Measurements from ENCODE around the gene TMEM259.

Gene TMEM259

DNA sequence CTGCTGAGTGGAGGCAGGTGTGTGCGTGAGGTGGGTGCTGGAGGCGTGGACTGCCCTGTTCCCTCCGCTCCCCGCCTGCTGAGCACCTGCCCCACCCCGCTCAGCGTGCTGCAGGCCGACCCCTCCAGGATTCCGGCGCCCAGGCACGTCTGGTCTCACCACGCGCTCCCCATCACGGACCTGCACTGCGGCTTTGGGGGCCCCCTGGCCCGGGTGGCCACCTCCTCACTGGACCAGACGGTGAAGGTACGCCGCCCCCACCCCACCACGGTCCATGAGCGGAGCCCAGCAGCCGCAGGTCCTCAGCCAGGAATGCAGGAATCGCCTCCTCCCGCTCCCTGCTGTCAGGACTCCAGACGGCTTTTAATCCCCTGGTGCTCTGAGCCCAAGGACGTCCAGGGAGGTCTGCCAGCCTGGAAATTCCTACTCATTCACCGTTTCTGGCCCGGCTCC, 30.8 kb downstream of the TMEM259 start:
- DNase-seq (ENCODE audit: low read depth in 1 of 2, low spot score in 1 of 2) = no peak

DNA sequence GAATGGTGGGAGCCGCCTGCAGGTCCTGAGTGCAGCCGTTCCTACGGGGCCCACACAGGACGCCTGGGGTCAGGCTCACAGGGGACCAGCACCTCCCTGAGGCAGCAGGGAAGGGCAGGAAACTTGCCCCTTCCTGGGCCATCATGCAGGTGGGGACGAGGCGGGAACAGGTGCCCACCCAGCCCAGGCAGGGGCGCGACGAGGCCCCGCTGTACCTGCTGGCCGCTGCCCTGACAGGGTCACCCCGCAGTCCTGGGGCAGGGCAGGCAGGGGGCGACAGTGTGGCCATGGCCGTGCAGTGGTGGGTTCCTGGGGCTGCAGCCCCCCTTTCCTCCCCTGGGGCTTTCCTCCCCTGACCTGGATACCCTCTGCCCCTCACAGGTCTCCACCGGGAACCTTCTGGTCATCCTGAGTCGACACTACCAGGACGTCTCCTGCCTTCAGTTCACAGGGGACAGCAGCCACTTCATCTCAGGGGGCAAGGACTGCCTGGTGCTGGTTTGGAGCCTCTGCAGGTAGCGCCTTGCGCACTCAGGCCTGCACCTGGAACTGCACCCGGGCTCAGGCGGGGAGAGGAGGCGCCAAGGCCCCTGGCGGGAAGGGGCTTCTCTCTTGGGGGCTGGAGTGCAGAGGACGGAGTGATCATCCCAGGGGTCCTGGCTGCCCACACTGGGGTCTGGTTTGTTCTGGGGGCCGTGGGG, 31.4 kb downstream of the TMEM259 start:
- no peak for DNase-seq (ENCODE audit: low read depth in 1 of 2, low spot score in 1 of 2)

DNA sequence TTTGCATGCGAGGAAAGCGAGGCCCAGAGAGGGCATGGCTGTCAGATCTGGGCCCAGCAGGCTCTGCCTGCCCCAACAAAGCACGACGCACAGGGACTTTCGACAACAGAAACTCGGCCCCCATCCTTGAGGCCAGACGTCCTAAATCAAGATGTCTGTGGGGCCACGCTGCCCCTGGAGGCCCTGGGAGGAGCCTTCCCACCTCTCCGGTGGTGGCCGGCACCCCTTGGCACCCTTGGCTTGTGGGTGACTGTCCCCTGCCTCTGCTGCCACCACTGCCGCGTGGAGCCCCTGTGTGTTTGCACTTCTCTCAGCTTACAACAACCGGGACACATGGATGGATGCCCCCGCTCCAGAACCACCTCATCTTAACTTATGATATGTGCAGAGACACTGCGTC, 32.4 kb downstream of the TMEM259 start:
- no peak for DNase-seq (ENCODE audit: low read depth in 1 of 2, low spot score in 1 of 2)

DNA sequence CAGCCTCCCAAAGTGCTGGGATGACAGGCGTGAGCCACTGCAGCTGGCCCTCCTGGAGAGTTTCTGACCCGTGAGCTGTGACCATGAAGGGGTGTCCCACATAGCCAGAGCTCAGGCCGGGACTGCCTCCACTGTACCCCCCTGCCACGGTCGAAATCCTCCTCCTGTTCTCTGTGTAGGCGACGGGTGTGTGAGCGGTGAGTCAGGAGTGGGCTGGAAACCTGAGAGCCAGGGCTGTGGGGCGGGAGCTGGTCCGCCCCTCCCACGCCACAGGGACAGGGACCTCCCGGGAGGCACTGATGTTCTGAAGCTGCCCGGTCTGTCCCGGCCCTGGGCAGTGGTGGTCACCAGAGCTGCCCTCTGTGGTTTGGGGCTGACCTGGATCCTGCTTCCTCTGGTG, 32.8 kb downstream of the TMEM259 start:
- DNase-seq (ENCODE audit: low read depth in 1 of 2, low spot score in 1 of 2) = no peak

DNA sequence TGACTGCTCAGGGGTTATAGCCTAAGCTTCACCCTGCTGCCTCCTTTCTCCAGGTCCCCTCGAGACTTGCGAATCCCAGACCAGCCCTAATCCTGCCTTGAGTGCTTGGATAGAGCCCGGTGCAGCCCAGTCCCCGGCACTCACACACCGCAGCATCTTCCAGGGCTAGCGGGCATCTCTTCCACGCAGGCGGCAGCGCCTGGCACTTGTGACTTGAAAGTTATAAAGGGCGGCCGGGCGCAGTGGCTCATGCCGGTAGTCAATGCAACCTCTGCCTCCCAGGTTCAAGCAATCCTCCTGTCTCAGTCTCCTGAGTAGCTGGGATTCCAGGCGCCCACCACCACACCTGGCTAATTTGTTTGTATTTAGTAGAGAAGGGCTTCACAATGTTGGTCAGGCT, 34.8 kb downstream of the TMEM259 start:
- DNase-seq (ENCODE audit: low read depth in 1 of 2, low spot score in 1 of 2) = no peak

DNA sequence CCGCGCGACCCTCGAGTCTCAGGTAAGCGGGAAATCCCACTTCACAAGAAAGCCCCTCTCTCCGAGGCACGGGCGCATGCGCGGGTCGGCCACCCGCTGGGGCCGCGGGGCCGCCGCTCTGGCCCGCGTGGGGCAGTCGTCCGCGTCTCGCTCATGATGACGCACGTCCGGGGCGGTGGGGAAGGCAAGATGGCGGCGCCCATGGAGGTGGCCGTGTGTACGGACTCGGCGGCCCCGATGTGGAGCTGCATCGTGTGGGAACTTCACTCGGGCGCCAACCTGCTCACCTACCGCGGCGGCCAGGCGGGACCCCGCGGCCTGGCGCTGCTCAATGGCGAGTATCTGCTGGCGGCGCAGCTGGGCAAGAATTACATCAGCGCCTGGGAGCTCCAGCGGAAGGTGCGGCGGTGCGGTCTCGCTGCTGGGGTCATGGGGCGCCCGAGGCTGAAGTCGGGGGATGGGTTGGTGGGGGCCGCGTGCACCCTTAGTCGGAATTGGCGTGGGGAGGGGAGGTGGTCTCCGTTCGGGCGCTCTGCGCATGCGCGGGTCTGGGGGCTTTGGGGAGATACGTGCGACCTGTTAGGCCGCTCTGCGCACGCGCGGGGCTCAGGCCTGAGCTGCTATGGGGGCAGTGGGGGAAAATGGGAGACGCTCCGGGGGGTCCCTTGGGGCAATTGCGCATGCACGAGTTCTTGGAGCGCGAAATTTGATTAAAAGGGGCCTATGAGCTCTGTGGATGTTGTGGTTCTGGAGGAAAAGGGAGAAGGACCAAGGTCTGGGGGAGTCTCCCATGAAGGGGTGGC, 36.6 kb downstream of the TMEM259 start, which contains the start of gene WDR18:
TSS of gene WDR18 (plus strand) at position 181 of the 803 bp plus-strand sequence. CDS start at position 190, 9 bp downstream.
- DNase-seq (ENCODE audit: low read depth in 1 of 2, low spot score in 1 of 2) = peak; percentile 73 to 86

DNA sequence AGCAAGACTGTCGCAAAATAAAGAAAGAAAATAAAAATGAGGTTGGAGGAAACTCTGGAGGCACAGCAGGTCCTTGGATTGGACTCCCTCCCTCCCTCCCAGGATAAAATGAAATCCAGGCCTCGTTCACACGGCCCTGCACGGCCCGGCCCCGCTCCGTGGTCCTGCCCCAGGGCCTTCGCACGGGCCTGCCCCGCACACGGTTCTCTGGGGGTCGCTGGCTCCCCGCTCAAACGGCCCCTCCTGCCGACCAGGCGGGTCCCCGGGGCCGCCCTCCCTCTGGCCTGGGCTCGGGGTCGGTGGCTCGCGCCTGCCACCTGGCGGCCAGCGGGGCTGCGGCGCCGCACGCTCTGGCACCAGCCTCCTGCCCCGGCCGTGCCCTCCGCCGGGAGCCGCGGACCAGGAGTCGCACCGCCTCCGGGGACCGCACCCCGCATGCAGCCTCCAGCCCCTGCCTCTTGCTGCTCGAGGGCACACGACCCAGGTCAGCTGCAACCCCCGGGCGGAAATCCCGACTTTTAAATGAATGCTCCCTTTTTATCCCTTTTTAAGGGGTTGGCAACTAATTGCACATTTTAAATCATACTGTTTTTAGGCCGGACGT, 38.3 kb downstream of the TMEM259 start:
- peak; percentile 52 to 69 for DNase-seq (ENCODE audit: low read depth in 1 of 2, low spot score in 1 of 2)

DNA sequence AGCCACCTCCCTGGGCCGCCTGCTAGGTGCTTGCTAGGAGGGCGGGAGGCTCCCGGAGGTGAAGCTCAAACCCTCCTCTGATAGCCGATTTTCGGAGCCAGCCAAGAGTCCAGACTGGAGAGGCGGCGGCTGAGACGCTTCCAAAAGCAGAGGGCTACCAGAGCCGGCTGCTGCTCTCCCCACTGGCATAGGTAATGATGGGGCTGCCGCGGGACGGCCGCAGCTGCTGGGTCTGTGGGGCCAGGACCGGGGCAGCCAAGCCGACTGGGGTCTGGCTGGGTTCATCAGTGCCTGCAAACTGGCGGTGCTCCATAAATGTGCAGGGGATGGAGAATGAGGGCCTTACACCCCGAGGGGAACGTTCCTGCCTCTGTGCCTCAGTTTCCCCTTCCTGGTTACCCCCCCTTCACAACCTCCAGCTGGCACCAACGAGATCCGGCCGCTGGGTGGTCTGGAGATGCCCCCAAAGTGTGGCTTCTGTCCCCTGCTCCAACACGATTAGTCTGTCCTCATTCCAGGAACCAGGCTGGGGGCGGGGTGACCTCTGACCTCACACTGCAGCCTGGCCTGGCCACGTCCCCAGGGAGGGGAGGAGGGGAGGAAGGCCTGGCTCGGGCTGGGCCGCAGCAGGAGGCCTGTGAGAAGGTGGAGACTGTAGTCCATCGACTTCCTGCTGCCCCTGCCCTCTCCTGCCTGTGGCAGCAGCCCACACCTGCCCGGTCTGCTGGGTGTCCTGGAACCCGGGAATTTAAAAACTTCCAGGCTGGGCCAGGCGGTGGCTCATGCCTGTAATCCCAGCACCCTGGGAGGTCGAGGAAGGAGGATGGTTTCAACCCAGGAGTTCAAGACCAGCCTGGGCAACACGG, 40.6 kb downstream of the TMEM259 start:
- no peak for DNase-seq (ENCODE audit: low read depth in 1 of 2, low spot score in 1 of 2)

DNA sequence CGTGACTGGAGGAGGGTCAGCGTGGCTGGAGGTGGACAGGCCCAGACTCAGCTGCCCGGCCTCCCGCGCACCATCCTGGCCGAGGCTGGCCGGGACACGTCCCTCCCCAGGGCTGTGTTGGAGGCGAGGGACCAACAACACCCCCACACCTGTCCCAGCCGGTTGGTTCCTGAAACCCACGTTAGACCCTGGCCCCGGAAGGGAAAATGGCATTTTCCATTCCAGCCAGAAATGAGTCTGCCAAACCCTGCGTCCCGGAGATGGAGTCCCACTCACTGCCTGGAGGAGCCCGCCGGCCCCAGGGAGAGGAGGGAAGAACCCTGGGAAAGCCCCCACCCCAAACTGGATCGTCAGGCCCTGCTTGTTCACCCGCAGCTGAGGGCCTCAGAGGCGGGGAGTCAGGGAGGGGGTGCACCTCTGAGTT, 41.6 kb downstream of the TMEM259 start:
- DNase-seq (ENCODE audit: low read depth in 1 of 2, low spot score in 1 of 2) = no peak

DNA sequence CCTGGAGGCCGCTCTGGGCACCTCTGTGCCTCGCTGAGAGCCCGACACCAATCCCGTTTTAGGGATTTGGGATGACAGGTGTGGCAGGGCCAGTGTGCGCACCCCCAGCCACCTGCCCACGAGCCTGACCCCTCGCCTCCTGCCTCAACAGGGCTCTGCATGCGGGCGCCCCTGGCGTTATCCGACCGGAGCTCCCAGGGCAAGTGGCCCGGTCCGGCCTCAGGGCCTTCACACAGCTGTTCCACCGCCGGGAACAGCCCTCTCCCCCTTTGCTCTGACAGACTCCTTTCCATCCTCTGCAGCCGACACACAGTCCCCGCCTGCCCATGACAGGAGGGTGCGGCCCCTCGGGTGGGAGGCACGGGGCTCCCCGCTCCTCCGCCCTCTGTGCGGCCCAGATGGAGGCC, 43.9 kb downstream of the TMEM259 start:
- no peak for DNase-seq (ENCODE audit: low read depth in 1 of 2, low spot score in 1 of 2)

DNA sequence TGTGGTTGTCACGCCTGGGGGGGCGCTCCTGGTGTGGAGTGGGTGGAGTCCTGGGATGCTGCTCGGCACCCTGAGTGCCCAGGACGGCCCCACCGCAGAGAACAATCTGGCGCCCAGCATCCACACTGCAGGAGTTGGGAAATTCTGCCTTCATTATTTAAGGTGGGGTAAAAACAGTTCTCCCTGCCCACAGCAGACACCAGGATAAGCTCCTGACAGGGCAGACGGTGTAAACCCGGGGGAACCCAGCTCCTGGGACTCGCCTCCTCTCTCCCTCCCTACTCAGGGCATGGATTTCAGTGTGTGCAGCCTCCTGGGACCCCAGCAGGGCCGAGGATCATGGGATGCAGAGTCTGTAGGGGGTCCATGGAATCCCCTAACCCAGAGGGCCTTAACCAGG, 44.4 kb downstream of the TMEM259 start:
- DNase-seq (ENCODE audit: low read depth in 1 of 2, low spot score in 1 of 2) = no peak

DNA sequence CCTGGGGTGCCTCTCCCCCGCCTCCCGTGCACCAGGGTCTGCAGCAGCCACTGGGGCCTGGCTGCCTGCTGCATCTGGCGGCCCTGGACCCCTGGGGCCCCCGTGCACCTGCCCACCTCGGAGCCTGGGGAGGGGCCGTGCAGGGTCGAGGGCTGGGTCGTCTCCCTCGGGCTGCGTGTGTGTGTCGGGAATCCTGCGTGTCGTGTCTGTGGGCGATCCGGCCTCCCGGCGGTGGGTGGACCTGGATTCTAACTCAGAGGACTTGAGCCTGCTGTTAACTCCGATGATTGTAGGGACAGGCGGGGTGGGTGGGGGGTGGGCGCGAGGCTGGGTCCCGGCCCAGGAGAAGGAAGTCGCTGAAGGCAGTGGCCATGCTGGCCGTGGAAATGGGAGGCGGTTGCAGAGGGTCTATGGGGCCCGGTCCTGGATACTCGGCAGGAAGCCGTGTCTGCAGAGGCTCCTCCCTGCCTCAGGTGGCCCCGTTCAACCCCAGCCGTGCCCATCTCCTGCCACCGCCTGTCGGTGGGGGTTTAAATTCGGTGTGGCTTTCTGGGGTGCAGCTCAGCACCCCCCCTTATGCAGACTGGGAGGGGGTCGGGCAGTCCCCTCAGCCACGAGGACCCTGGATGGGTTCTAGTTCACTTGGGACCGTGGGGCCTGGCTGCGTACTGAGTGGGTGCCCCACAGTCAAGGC, 46.2 kb downstream of the TMEM259 start:
- no peak for DNase-seq (ENCODE audit: low read depth in 1 of 2, low spot score in 1 of 2)

DNA sequence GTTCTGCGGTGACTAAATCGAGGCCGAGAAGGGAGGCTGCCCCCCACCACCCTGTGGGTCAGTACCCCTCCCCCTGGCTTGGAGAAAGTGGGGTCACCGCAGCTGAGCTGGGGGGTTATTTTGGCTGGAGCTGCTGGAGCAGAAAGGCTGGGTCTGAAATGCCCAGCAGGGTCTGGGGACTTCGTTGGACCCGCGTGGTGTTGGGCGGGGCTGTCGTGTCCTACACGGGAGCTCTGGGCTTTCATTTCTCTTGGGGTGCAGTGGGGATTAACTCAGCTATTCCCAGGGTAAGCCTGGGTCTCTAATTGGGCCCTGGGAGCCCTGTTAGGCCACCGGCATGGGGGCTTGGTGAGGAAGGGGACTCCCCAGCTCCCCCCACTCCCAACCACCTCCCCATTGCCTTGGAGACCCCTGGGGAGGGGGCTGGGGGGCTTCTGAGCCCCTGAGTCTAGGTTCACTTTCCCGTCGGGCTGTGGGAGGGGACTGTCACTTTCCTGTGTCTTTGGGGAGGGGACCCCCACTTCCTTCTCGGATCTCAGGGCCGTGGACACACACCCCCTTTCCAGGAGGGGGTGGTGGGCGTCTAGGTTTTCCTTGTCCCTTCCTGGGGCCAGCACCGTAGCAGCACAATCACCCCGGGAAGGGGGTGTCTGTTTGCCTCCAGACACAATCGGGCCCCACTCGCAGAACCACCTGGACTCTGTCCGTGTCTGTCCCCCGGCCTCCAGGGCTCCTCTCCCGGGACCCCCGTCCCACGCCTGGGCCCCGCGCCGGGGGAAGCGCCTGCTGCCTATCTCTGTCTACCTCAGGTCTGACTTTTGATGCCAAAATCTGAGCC, 47.0 kb downstream of the TMEM259 start:
- DNase-seq (ENCODE audit: low read depth in 1 of 2, low spot score in 1 of 2) = no peak

DNA sequence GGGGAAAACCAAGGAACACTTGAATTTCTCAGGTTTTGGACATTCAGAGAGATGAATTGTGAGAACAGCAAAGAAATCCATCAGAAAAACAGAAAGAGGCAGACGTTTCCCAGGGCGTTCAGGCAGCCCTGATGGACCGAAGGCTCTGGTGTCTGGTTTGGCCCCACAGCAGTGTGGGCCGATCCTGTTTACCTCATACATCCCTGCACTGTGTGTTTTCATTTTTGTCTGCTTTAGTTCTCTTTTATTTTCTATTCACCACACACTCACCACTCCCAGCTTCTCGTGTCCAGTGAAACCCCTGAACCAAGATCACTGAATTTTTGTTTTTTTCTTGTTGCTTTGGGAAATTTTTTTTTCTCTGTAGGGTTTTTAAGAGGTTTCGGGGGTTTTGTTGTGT, 48.6 kb downstream of the TMEM259 start:
- no peak for DNase-seq (ENCODE audit: low read depth in 1 of 2, low spot score in 1 of 2)

DNA sequence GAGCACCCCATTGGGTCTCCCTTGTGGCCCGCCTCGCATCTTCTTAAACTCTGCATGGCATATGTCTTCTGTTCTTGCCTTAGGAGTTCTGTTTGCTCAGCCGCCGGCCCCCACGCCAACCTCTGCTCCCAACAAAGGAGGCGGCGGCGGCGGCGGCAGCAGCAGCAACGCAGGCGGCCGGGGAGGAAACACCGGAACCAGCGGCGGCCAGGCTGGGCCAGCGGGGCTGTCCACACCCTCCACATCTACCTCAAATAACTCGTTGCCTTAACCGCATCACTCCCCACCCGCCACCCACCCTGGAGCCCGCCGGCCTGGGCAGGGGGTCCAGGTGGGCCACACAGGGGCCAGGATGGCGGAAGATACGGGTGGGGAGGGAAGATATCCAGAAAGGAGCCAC, 49.1 kb downstream of the TMEM259 start:
- DNase-seq (ENCODE audit: low read depth in 1 of 2, low spot score in 1 of 2) = no peak

DNA sequence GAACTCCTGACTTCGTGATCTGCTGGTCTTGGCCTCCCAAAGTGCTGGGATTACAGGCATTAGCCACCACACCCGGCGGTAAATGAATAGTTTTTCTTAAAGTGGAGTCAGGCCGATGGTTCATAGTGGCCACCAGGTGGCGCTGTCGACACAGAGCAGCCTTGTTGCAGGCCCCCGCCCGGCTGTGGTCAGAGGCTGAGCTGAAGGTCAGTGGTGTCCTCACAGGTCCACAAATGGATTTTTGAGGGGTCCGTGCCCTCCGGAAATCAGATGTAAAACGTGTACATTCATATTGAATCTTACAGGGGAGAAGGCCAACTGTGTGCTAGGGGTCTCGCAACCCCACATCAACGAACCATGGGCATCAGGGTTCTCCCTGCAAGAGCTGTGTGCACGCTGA, 50.2 kb downstream of the TMEM259 start:
- no peak for DNase-seq (ENCODE audit: low read depth in 1 of 2, low spot score in 1 of 2)

DNA sequence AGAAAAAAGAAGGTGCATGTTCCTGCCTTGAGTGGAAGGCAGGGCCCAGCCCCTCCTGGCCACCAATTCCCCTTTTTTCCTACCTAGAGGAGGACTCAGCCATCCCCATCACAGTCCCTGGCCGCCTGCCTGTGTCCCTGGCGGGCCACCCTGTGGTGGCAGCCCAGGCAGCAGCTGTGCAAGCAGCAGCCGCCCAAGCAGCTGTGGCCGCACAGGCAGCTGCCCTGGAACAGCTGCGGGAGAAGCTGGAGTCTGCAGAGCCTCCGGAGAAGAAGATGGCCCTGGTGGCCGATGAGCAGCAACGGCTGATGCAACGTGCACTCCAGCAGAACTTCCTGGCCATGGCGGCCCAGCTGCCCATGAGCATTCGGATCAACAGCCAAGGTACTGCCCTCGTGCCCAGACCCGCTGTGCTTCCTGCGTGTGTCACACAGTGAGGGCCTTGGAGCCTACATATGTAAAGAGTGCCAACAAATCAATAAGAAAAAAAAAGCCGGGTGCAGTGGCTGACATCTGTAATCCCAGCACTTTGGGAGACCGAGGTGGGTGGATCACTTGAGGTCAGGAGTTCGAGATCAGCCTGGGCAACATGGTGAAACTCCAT, 54.3 kb downstream of the TMEM259 start:
- DNase-seq (ENCODE audit: low read depth in 1 of 2, low spot score in 1 of 2) = no peak

DNA sequence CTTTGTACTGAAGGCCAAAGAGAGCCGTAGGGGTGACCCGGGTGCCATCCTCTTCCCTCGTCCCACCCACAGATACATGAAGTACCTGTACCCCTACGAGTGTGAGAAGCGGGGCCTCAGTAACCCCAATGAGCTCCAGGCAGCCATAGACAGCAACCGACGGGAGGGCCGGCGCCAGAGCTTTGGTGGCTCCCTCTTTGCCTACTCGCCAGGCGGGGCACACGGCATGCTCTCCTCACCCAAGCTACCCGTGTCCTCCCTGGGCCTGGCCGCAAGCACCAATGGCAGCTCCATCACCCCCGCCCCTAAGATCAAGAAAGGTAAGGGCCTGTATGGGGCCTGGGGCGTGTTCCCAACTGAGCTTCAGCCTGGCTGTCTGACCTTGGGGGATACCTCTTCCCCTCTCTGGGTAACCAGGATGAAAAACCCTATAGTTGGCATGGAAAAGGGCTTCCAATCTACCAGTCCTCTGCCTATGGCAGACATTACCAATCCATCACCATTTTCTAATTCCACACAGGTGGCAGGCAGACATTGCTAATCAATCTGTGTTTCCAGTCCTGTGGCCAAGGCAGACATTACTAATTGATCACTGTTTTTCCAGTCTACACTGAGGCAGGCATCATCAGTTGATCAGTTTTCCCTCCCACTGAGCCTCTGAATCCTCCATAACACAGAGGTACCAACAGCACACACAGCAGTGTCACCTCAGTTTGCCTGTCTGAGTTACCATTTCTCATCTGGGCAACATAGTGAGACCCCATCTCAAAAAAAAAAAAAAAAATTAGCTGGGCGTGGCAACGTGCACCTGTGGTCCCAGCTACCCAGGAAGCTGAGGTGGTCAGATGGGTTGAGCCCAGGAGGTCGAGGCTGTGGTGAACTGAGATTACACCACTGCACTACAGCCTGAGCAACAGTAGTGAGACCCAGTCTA, 55.9 kb downstream of the TMEM259 start:
- no peak for DNase-seq (ENCODE audit: low read depth in 1 of 2, low spot score in 1 of 2)

Measured in activated T-helper 1 cell treated with anti-CD3 and anti-CD28 coated beads, Interleukin-2, amount 50 U/mL, for 16 hours (primary cell).